Astrocyte (in vitro differentiated cells and primary cell): Measurements from ENCODE around the gene NBEAL1. TPM values are rescaled to one million over a fixed set of nuclear protein-coding genes. Genes with fewer than 3 reads are reported as not detected.

ENCODE experiments used
- DNase-seq: peaks from one replicate; pipeline ENCODE4 v3.0.0-alpha.2; 2010; ENCODE audit warnings: low read depth
- FAIRE-seq: peaks from 2 replicates; lab custom pipeline; 2011; peaks lifted over from hg19 to GRCh38; lab: Jason Lieb, UNC
- H2AFZ ChIP-seq: 2 replicates; pipeline ENCODE4 v1.6.0; 2012; ENCODE audit warnings: low read depth, low read length, inconsistent platforms
- H3K27ac ChIP-seq: 2 replicates; pipeline ENCODE4 v1.5.1; 2011; ENCODE audit warnings: low read depth, low read length, inconsistent platforms
- H3K27me3 ChIP-seq: 2 replicates; pipeline ENCODE4 v1.6.0; 2011; ENCODE audit warnings: low read length, inconsistent platforms; ENCODE audit not compliant: insufficient read depth
- H3K36me3 ChIP-seq: 2 replicates; pipeline ENCODE4 v1.5.1; 2011; ENCODE audit warnings: low read length, inconsistent platforms; ENCODE audit not compliant: insufficient read depth
- H3K4me1 ChIP-seq: 2 replicates; pipeline ENCODE4 v1.5.1; 2011; ENCODE audit warnings: low read length, inconsistent platforms; ENCODE audit not compliant: insufficient read depth
- H3K4me2 ChIP-seq: 2 replicates; pipeline ENCODE4 v1.6.0; 2012; ENCODE audit warnings: low read length, inconsistent platforms
- H3K4me3 ChIP-seq: 2 replicates; pipeline ENCODE4 v1.5.1; 2011; ENCODE audit warnings: low read depth, mild to moderate bottlenecking, low read length, inconsistent platforms; ENCODE audit not compliant: insufficient read depth
- H3K79me2 ChIP-seq: 2 replicates; pipeline ENCODE4 v1.6.0; 2012; ENCODE audit warnings: mild to moderate bottlenecking, low read length, inconsistent platforms; ENCODE audit not compliant: insufficient read depth
- H3K9ac ChIP-seq: 2 replicates; pipeline ENCODE4 v1.6.0; 2012; ENCODE audit warnings: mild to moderate bottlenecking, low read length, inconsistent platforms
- H3K9me3 ChIP-seq: 2 replicates; pipeline ENCODE4 v1.5.1; 2012; ENCODE audit warnings: low read depth, mild to moderate bottlenecking, low read length, inconsistent platforms; ENCODE audit not compliant: insufficient read depth
- H4K20me1 ChIP-seq: 2 replicates; pipeline ENCODE4 v1.6.0; 2012; ENCODE audit warnings: low read length, inconsistent platforms; ENCODE audit not compliant: insufficient read depth
- H3K27ac Mint-ChIP-seq: one replicate; pipeline ENCODE4 v1.8.0; 2021; ENCODE audit warnings: mild to moderate bottlenecking, mixed read lengths; ENCODE audit not compliant: unreplicated experiment
- H3K27me3 Mint-ChIP-seq: one replicate; pipeline ENCODE4 v1.8.0; 2021; ENCODE audit warnings: low read depth, mixed read lengths; ENCODE audit not compliant: unreplicated experiment
- H3K36me3 Mint-ChIP-seq: one replicate; pipeline ENCODE4 v1.8.0; 2021; ENCODE audit warnings: low read depth, mixed read lengths; ENCODE audit not compliant: unreplicated experiment
- H3K4me1 Mint-ChIP-seq: one replicate; pipeline ENCODE4 v1.8.0; 2021; ENCODE audit warnings: low read depth, mixed read lengths; ENCODE audit not compliant: unreplicated experiment
- H3K4me3 Mint-ChIP-seq: one replicate; pipeline ENCODE4 v1.8.0; 2021; ENCODE audit warnings: mild to moderate bottlenecking, moderate library complexity, mixed read lengths; ENCODE audit not compliant: unreplicated experiment
- H3K9me3 Mint-ChIP-seq: one replicate; pipeline ENCODE4 v1.8.0; 2021; ENCODE audit warnings: mild to moderate bottlenecking, mixed read lengths; ENCODE audit not compliant: unreplicated experiment
- EZH2 ChIP-seq: IDR thresholded peaks from 2 replicates; pipeline ENCODE4 v1.6.1; 2012; ENCODE audit warnings: mild to moderate bottlenecking, low read length, inconsistent platforms; ENCODE audit not compliant: insufficient read depth
- total RNA-seq: library from RNA; stranded (reverse); gene quantifications from 2 replicates; pipeline ENCODE4 v1.2.1, GENCODE V29; 2021
- TF ChIP-seq, protein P1 (sequence below): IDR thresholded peaks from 2 replicates; pipeline ENCODE4 v1.5.1; 2011; ENCODE audit warnings: low read depth, mild to moderate bottlenecking, inconsistent platforms, low read length, moderate library complexity; ENCODE audit not compliant: insufficient read depth

The NBEAL1 gene
- total RNA-seq, 1 donor from 2014 or later: 33.4 TPM

- Histone ChIP-seq H2AFZ (no peak overlapping the region), H3K9me3 (no peaks in the 10 kb centered on the region), H4K20me1 (no peaks in the 10 kb centered on the region), H3K4me1 (no peaks in the 10 kb centered on the region), H3K4me3 (no peak overlapping the region), H3K36me3 (peaks cover 19% of the 10 kb centered on the region), H3K4me2 (no peak overlapping the region), H3K27me3 (no peaks in the 10 kb centered on the region), H3K79me2 (no peaks in the 10 kb centered on the region), H3K9ac (no peak overlapping the region), H3K27ac (no peak overlapping the region)
- DNase-seq: no peak
- H3K27ac Mint-ChIP-seq: no peak overlapping the region
- TF ChIP-seq EZH2: no peak
- TF ChIP-seq, protein P1, sequence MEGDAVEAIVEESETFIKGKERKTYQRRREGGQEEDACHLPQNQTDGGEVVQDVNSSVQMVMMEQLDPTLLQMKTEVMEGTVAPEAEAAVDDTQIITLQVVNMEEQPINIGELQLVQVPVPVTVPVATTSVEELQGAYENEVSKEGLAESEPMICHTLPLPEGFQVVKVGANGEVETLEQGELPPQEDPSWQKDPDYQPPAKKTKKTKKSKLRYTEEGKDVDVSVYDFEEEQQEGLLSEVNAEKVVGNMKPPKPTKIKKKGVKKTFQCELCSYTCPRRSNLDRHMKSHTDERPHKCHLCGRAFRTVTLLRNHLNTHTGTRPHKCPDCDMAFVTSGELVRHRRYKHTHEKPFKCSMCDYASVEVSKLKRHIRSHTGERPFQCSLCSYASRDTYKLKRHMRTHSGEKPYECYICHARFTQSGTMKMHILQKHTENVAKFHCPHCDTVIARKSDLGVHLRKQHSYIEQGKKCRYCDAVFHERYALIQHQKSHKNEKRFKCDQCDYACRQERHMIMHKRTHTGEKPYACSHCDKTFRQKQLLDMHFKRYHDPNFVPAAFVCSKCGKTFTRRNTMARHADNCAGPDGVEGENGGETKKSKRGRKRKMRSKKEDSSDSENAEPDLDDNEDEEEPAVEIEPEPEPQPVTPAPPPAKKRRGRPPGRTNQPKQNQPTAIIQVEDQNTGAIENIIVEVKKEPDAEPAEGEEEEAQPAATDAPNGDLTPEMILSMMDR: no peak
- peaks cover 3% of the 10 kb centered on the region for H3K4me1 Mint-ChIP-seq
- FAIRE-seq: no peak
- no peak overlapping the region for H3K4me3 Mint-ChIP-seq
- H3K27me3 Mint-ChIP-seq: no peaks in the 10 kb centered on the region
- H3K36me3 Mint-ChIP-seq: peaks cover 6% of the 10 kb centered on the region
- no peaks in the 10 kb centered on the region for H3K9me3 Mint-ChIP-seq
Measured at GRCh38 chr2:203122317-203122986, 107.8 kb downstream of the NBEAL1 start.

DNA sequence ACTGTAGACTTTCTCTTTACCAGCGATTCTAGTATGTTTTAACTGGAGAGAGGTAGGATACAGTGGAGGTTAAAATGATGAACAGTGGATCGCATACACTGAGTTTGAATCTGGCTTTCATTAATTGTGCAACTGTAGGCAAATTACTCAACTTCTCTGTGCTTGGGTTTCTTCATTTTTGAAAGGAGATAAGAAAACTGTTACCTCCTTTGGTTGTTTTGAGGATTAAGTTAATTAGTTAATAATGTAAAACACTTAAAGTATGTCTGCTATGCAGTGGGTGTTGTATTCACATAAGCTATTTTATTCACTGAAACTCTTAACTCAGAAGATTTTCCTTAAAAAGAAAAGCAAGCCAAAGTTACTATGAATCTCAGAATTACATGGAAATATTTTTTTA lies 112.3 kb downstream of the NBEAL1 start:
- no peaks in the 10 kb centered on the region for H3K9me3 ChIP-seq
- H3K4me1 Mint-ChIP-seq: peaks cover 3% of the 10 kb centered on the region
- no peak overlapping the region for H3K4me3 ChIP-seq
- H3K9me3 Mint-ChIP-seq: no peaks in the 10 kb centered on the region
- H3K4me2 ChIP-seq: no peak overlapping the region
- no peak overlapping the region for H3K27ac Mint-ChIP-seq
- H3K9ac ChIP-seq: no peak overlapping the region
- H3K27me3 Mint-ChIP-seq: no peaks in the 10 kb centered on the region
- FAIRE-seq (peak; percentile 23), DNase-seq (peak; percentile 11)
- H4K20me1 ChIP-seq: no peaks in the 10 kb centered on the region
- TF ChIP-seq EZH2: no peak
- TF ChIP-seq, protein P1: no peak
- H3K4me3 Mint-ChIP-seq: no peak overlapping the region
- H3K4me1 ChIP-seq: no peaks in the 10 kb centered on the region
- H2AFZ ChIP-seq: no peak overlapping the region
- peaks cover 22% of the 10 kb centered on the region for H3K36me3 ChIP-seq
- H3K27ac ChIP-seq: no peak overlapping the region
- H3K36me3 Mint-ChIP-seq: peaks cover 1% of the 10 kb centered on the region
- no peaks in the 10 kb centered on the region for H3K27me3 ChIP-seq
- H3K79me2 ChIP-seq: no peaks in the 10 kb centered on the region

GRCh38 chr2:203135105-203135504 lies 120.4 kb downstream of the NBEAL1 start:
- no peaks in the 10 kb centered on the region for H3K4me1 ChIP-seq
- H3K4me2 ChIP-seq: no peak overlapping the region
- no peak for FAIRE-seq
- Mint-ChIP-seq H3K27me3 (no peaks in the 10 kb centered on the region), H3K9me3 (no peaks in the 10 kb centered on the region), H3K27ac (no peak overlapping the region), H3K4me3 (no peak overlapping the region), H3K36me3 (peaks cover 4% of the 10 kb centered on the region), H3K4me1 (no peaks in the 10 kb centered on the region)
- no peaks in the 10 kb centered on the region for H4K20me1 ChIP-seq
- no peak overlapping the region for H3K4me3 ChIP-seq
- H3K79me2 ChIP-seq: no peaks in the 10 kb centered on the region
- no peak overlapping the region for H2AFZ ChIP-seq
- DNase-seq: no peak
- peaks cover 9% of the 10 kb centered on the region for H3K36me3 ChIP-seq
- no peak for TF ChIP-seq EZH2
- TF ChIP-seq, protein P1: no peak
- no peak overlapping the region for H3K27ac ChIP-seq
- no peaks in the 10 kb centered on the region for H3K9me3 ChIP-seq
- no peaks in the 10 kb centered on the region for H3K27me3 ChIP-seq
- H3K9ac ChIP-seq: no peak overlapping the region
